HEK293 (cell line): ENCODE results near the gene RASAL2.

Experiments
- CTCF ChIA-PET: fragments of 350-600 bp; formaldehyde crosslinking; extraction: SDS; loops from one replicate; lab custom pipeline; 2021; ENCODE audit warnings: antibody characterized with exemption; lab: Yijun Ruan, JAX
- POLR2A ChIA-PET: fragments of 300-600 bp; formaldehyde crosslinking; extraction: SDS; loops from one replicate; lab custom pipeline; 2020; ENCODE audit warnings: antibody characterized with exemption, inconsistent platforms; lab: Yijun Ruan, JAX
- H3K27ac ChIP-seq: fragments of 200-500 bp; sonication (Bioruptor generic); 2 replicates; pipeline ENCODE4 v1.5.1; 2014; ENCODE audit warnings: low read depth, low read length, control low read depth, inconsistent platforms; ENCODE audit errors: extremely low read depth
- H3K36me3 ChIP-seq, 2 experiments: fragments of 200-500 bp in 1 of 2; sonication (Bioruptor generic) in 1 of 2; 1 replicate in 1 of 2; 2 replicates in 1 of 2; pipeline ENCODE4 v1.5.1; 2014 to 2017; ENCODE audit warnings: inconsistent platforms in 2 of 2, low read length in 2 of 2; ENCODE audit not compliant: control insufficient read depth in 2 of 2, insufficient read depth in 1 of 2
- H3K4me1 ChIP-seq: fragments of 200-500 bp; sonication (Bioruptor generic); 2 replicates; pipeline ENCODE4 v1.5.1; 2014; ENCODE audit warnings: mild to moderate bottlenecking, low read length, inconsistent platforms; ENCODE audit not compliant: control insufficient read depth, insufficient read depth
- H3K4me3 ChIP-seq: 2 replicates; pipeline ENCODE4 v1.5.1; 2011; ENCODE audit warnings: low read depth, mild to moderate bottlenecking, control low read depth, low read length, moderate library complexity
- H3K9me3 ChIP-seq: fragments of 200-500 bp; sonication (Bioruptor generic); 2 replicates; pipeline ENCODE4 v1.5.1; 2014; ENCODE audit warnings: low read depth, low read length, inconsistent platforms; ENCODE audit not compliant: control insufficient read depth, insufficient read depth
- BCL11B ChIP-seq: fragments of 450-650 bp; formaldehyde crosslinking; IDR thresholded peaks from 2 replicates; pipeline ENCODE4 v1.5.1; 2016; ENCODE audit warnings: low read depth, missing biosample characterization, missing genetic modification characterization
- FEZF1 ChIP-seq: fragments of 450-650 bp; formaldehyde crosslinking; IDR thresholded peaks from 2 replicates; pipeline ENCODE4 v1.5.1; 2016; ENCODE audit warnings: missing biosample characterization, missing genetic modification characterization
- SCRT1 ChIP-seq: fragments of 450-650 bp; formaldehyde crosslinking; IDR thresholded peaks from 2 replicates; pipeline ENCODE4 v1.5.1; 2016; ENCODE audit warnings: missing biosample characterization, missing genetic modification characterization, borderline replicate concordance
- SETDB1 ChIP-seq: IDR thresholded peaks from one replicate; pipeline ENCODE4 v1.6.1; 2017; ENCODE audit warnings: mild to moderate bottlenecking, low read length, moderate library complexity, mixed read lengths; ENCODE audit not compliant: insufficient read length
- ZBTB20 ChIP-seq: fragments of 450-650 bp; formaldehyde crosslinking; IDR thresholded peaks from 2 replicates; pipeline ENCODE4 v1.5.1; 2016; ENCODE audit warnings: missing biosample characterization, missing genetic modification characterization
- ZIC2 ChIP-seq: fragments of 450-650 bp; formaldehyde crosslinking; IDR thresholded peaks from 2 replicates; pipeline ENCODE4 v1.5.1; 2016; ENCODE audit warnings: missing biosample characterization, missing genetic modification characterization
- ZNF132 ChIP-seq: fragments of 450-650 bp; formaldehyde crosslinking; IDR thresholded peaks from 2 replicates; pipeline ENCODE4 v1.5.1; 2017; ENCODE audit warnings: missing biosample characterization, missing genetic modification characterization, borderline replicate concordance
- ZNF311 ChIP-seq: fragments of 450-650 bp; formaldehyde crosslinking; IDR thresholded peaks from 2 replicates; pipeline ENCODE4 v1.5.1; 2017; ENCODE audit warnings: missing biosample characterization, missing genetic modification characterization, borderline replicate concordance
- ZNF404 ChIP-seq: fragments of 450-650 bp; formaldehyde crosslinking; IDR thresholded peaks from 2 replicates; pipeline ENCODE4 v1.5.1; 2017; ENCODE audit warnings: missing biosample characterization, missing genetic modification characterization
- ZNF529 ChIP-seq: fragments of 450-650 bp; formaldehyde crosslinking; IDR thresholded peaks from 2 replicates; pipeline ENCODE4 v1.5.1; 2017; ENCODE audit warnings: missing genetic modification characterization, missing biosample characterization; ENCODE audit not compliant: insufficient replicate concordance
- ZNF623 ChIP-seq: fragments of 450-650 bp; formaldehyde crosslinking; IDR thresholded peaks from 2 replicates; pipeline ENCODE4 v1.5.1; 2016; ENCODE audit warnings: missing biosample characterization, missing genetic modification characterization
- ZNF776 ChIP-seq: fragments of 450-650 bp; formaldehyde crosslinking; IDR thresholded peaks from 2 replicates; pipeline ENCODE4 v1.5.0; 2017; ENCODE audit warnings: missing biosample characterization, missing genetic modification characterization, borderline replicate concordance
- ZNF792 ChIP-seq: fragments of 450-650 bp; formaldehyde crosslinking; IDR thresholded peaks from 2 replicates; pipeline ENCODE4 v1.5.1; 2016; ENCODE audit warnings: missing biosample characterization, missing genetic modification characterization
- ZNF837 ChIP-seq: fragments of 450-650 bp; formaldehyde crosslinking; IDR thresholded peaks from 2 replicates; pipeline ENCODE4 v1.5.1; 2016; ENCODE audit warnings: missing biosample characterization, missing genetic modification characterization
- TF ChIP-seq, protein P1 (sequence below): fragments of 450-650 bp; formaldehyde crosslinking; IDR thresholded peaks from 2 replicates; pipeline ENCODE4 v1.5.1; 2016; ENCODE audit warnings: missing biosample characterization, missing genetic modification characterization, borderline replicate concordance
- TF ChIP-seq, protein P2 (sequence below): fragments of 450-650 bp; formaldehyde crosslinking; IDR thresholded peaks from 2 replicates; pipeline ENCODE4 v1.5.1; 2017; ENCODE audit warnings: missing biosample characterization, missing genetic modification characterization

RASAL2 gene

DNA sequence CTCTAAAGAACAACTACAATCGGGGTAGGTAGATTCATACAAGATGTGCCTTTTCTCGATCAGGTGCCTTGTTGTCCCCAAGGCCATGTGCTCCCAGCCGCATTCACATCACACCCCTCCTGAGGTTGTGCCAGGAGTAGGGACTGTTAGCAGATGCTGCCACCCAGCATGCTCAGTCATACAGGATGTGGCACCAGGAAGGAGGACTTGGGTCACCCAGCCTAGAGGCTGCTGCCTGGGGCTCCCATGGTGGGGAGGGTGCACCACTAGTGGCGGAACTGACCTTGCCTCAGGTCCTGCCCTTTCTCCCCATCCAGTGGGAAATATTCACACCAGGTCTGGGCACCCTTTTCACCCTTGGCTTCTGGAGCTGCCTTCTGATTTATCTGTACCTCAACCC is 427.3 kb downstream of the RASAL2 start (continued):
- TF ChIP-seq, protein P1, sequence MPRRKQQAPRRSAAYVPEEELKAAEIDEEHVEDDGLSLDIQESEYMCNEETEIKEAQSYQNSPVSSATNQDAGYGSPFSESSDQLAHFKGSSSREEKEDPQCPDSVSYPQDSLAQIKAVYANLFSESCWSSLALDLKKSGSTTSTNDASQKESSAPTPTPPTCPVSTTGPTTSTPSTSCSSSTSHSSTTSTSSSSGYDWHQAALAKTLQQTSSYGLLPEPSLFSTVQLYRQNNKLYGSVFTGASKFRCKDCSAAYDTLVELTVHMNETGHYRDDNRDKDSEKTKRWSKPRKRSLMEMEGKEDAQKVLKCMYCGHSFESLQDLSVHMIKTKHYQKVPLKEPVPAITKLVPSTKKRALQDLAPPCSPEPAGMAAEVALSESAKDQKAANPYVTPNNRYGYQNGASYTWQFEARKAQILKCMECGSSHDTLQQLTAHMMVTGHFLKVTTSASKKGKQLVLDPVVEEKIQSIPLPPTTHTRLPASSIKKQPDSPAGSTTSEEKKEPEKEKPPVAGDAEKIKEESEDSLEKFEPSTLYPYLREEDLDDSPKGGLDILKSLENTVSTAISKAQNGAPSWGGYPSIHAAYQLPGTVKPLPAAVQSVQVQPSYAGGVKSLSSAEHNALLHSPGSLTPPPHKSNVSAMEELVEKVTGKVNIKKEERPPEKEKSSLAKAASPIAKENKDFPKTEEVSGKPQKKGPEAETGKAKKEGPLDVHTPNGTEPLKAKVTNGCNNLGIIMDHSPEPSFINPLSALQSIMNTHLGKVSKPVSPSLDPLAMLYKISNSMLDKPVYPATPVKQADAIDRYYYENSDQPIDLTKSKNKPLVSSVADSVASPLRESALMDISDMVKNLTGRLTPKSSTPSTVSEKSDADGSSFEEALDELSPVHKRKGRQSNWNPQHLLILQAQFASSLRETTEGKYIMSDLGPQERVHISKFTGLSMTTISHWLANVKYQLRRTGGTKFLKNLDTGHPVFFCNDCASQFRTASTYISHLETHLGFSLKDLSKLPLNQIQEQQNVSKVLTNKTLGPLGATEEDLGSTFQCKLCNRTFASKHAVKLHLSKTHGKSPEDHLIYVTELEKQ (tag by site-specific recombination), result no peak
- no peak for TF ChIP-seq ZNF404 (tag by site-specific recombination)
- no peak for TF ChIP-seq ZNF623 (tag by site-specific recombination)
- TF ChIP-seq, protein P2, sequence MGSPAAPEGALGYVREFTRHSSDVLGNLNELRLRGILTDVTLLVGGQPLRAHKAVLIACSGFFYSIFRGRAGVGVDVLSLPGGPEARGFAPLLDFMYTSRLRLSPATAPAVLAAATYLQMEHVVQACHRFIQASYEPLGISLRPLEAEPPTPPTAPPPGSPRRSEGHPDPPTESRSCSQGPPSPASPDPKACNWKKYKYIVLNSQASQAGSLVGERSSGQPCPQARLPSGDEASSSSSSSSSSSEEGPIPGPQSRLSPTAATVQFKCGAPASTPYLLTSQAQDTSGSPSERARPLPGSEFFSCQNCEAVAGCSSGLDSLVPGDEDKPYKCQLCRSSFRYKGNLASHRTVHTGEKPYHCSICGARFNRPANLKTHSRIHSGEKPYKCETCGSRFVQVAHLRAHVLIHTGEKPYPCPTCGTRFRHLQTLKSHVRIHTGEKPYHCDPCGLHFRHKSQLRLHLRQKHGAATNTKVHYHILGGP (tag by site-specific recombination), result no peak

DNA sequence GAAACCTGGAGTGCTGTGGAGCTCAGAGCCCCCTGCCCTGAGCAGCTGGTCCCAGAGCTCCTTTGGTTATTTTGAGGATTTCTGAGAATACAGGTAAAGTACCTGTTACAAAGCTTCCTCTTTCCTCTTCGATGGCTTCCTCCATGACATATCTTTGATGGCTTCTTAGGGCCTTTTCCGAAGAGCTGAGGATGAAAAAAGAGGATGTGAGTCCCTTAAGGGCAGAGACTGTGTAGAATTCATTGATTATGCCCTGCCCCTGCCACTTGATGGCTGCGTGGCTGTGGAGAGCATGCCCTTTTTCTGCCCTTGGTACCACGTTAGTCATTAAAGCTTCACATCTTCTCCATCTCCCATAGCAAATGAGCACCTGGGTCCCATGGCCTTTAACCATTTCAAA is 433.2 kb downstream of the RASAL2 start:
- Histone ChIP-seq H3K4me3 (no peak overlapping the region), H3K27ac (no peak overlapping the region), H3K4me1 (no peaks in the 10 kb centered on the region; the same call in 1 of the 2 replicates), H3K36me3 (no peaks in the 10 kb centered on the region), H3K9me3 (no peaks in the 10 kb centered on the region)
- ChIA-PET CTCF (interaction anchor here (0.6 to 2.6 kb wide), 6 partner anchors 9 to 495 kb away, joined by 3 to 21 read pairs (median 4); no protein-coding TSS in a partner anchor), POLR2A (no interaction called here)
- no peak for TF ChIP-seq FEZF1 (tag by site-specific recombination)
- TF ChIP-seq SCRT1 (tag by site-specific recombination), result no peak

DNA sequence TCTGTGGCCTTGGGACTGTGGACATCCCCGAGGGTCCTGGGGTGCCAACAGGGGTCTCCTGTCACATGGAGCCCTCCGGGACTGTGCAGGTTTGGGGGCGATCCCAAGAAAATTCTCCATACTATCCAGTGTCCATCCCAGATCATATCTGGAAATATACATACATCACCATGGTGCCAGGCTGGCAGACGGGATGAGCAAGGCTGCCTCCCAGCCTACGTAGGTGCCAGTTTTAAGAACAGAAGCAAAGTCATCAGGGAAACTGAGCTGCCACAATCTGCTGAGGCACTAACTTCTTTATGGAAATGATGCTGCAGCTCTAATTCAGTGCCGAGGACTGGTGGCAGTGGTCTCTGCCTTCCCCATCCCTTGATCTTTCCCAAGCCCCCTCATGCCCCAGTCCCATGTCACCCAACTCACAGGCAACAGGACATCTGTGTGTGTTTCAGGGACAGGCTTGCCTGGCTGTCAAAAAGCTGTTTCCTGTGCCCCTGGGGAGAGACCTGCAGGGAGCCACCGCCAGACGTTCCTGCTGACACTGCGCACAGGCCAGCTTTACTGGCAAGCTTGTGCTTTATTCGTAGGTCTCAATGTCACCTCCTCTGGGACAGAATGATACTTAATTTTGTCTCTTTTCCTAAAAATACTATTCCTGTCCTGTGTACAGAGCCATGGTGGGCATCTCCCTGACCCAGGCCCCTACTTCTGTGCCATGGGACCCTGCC is 434.5 kb downstream of the RASAL2 start:
- CTCF ChIA-PET, result interaction anchor here (1.5 to 2.6 kb wide), 3 partner anchors 13 to 496 kb away, joined by 3 to 21 read pairs (median 5); no protein-coding TSS in a partner anchor
- TF ChIP-seq ZNF792 (tag by site-specific recombination) (no peak), ZIC2 (peak; percentile 38; the same call in 1 of the 2 replicates)
- TF ChIP-seq, all 188 proteins: peak for 1
- no peaks in the 10 kb centered on the region for H3K36me3 ChIP-seq
- H3K9me3 ChIP-seq, result no peaks in the 10 kb centered on the region
- H3K4me3 ChIP-seq, result no peak overlapping the region
- POLR2A ChIA-PET, result no interaction called here
- H3K4me1 ChIP-seq, result no peaks in the 10 kb centered on the region; the same call in 1 of the 2 replicates
- H3K27ac ChIP-seq, result no peak overlapping the region

DNA sequence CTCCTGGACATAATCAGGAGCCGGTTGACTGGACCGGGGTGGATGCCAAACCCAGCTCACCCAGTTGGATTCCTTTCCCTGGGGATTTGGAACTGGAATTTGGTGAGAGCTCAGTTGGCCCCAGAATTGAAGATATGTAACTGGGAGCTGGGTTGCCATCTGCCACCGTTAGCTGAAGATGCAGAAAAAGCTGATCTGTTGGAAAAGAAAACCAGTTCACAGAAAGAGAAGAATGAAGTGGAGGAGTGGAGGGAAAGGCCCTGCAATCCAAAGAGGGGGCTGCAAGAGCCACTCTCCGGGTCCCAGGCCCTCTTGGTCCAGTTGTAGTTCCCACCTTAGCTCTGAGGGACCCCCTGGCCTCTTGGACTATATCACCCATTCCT is 435.0 kb downstream of the RASAL2 start:
- H3K9me3 ChIP-seq, result no peaks in the 10 kb centered on the region
- CTCF ChIA-PET, result interaction anchor here (1.5 to 2.6 kb wide), 2 partner anchors 13 to 28 kb away, joined by 3 to 21 read pairs; no protein-coding TSS in a partner anchor
- H3K4me3 ChIP-seq, result no peak overlapping the region
- TF ChIP-seq ZNF529 (tag by site-specific recombination), result no peak
- no peak for TF ChIP-seq SETDB1
- no peak for TF ChIP-seq ZBTB20 (tag by site-specific recombination)
- no peak for TF ChIP-seq ZNF132 (tag by site-specific recombination)
- TF ChIP-seq ZNF311, result no peak
- no peak for TF ChIP-seq ZNF776
- no peak for TF ChIP-seq ZNF837 (tag by site-specific recombination)
- no peak for TF ChIP-seq BCL11B (tag by site-specific recombination)
- no peaks in the 10 kb centered on the region; the same call in 1 of the 2 replicates for H3K4me1 ChIP-seq
- POLR2A ChIA-PET, result no interaction called here
- no peak overlapping the region for H3K27ac ChIP-seq
- no peaks in the 10 kb centered on the region for H3K36me3 ChIP-seq
